Body of pancreas (tissue), 4 donors: ENCODE results near the gene OPA3. TPM values are rescaled to one million over a fixed set of nuclear protein-coding genes. Genes with fewer than 3 reads are reported as not detected.
A peak's percentile ranks its signal among the peaks of the same experiment; 100 is the strongest.

ENCODE experiments used
- ATAC-seq: fragments of 150-250 bp; one replicate; pipeline ENCODE4 v1.9.1; 2016
- DNase-seq, 4 donors: peaks; one replicate each; pipeline ENCODE4 v3.0.0-alpha.2; 2019
- H3K27ac ChIP-seq, 4 donors: fragments of 200-600 bp; sonication (generic); 1 replicate in 3 of 4; 2 replicates in 1 of 4; pipeline versions ENCODE4 v1.5.1 to v1.6.1; 2016 to 2019; ENCODE audit warnings: mild to moderate bottlenecking in 1 of 4, mixed read lengths in 1 of 4, moderate library complexity in 1 of 4
- H3K27me3 ChIP-seq, 2 donors: fragments of 200-600 bp; sonication (generic); one replicate each; pipeline ENCODE4 v1.6.0; 2016; ENCODE audit warnings: mild to moderate bottlenecking in 1 of 2
- H3K36me3 ChIP-seq, 2 donors: fragments of 200-600 bp; sonication (generic); replicated peaks in 1 of 2; 2 replicates each; pipeline ENCODE4 v1.5.1; 2016; ENCODE audit warnings: low read depth in 2 of 2; ENCODE audit not compliant: insufficient read depth in 1 of 2
- H3K4me1 ChIP-seq: fragments of 200-600 bp; sonication (generic); one replicate; pipeline ENCODE4 v1.6.0; 2016
- H3K4me3 ChIP-seq, 2 donors: fragments of 200-600 bp; sonication (generic); 1 replicate in 1 of 2; 2 replicates in 1 of 2; pipeline ENCODE4 v1.5.1; 2016 to 2019
- H3K9me3 ChIP-seq, 3 donors: fragments of 200-600 bp; sonication (generic); 1 replicate in 2 of 3; 2 replicates in 1 of 3; pipeline ENCODE4 v1.5.1; 2016
- CTCF ChIP-seq, 7 experiments: fragments of 450-650 bp in 4 of 7; fragments of 200-600 bp in 3 of 7; sonication (generic) in 3 of 7; IDR thresholded peaks; one replicate each; pipeline ENCODE4 v1.5.1; 2016 to 2019; ENCODE audit warnings: antibody characterized with exemption in 7 of 7
- POLR2A ChIP-seq, 3 donors: fragments of 450-650 bp; IDR thresholded peaks; one replicate each; pipeline ENCODE4 v1.6.1; 2016; ENCODE audit warnings: antibody characterized with exemption in 3 of 3, mild to moderate bottlenecking in 2 of 3
- WGBS, 2 donors: methylation state at CpG; one replicate each; pipeline ENCODE4 v1.1.5; 2017; 5-methylcytosine and 5-hydroxymethylcytosine counted together
- intact Hi-C: fragments of 100-400 bp; cut with DNase I; formaldehyde crosslinking; loops from one replicate; pipeline ENCODE4 v1.15.1; 2023
- total RNA-seq, 2 donors: library from RNA; depleted of rRNA; stranded (reverse); fragments of >200 nt; gene quantifications; one replicate each; pipeline ENCODE4 v1.1.0, GENCODE V29; 2016

Gene OPA3
- total RNA-seq, 2 donors from 2014 or later, result 4.2 to 22.7 TPM

GRCh38 chr19:45496349-45496953, 88.2 kb downstream of the OPA3 start:
- intact Hi-C loops, result no loop called here
- H3K27me3 ChIP-seq, result no peaks in the 10 kb centered on the region
- ATAC-seq, result peak; percentile 38
- 0 to 1% methylated on average over 1 to 52 of the region's 54 CpGs for WGBS, 2 donors
- H3K27ac ChIP-seq, result no peak overlapping the region
- peaks cover 36% of the 10 kb centered on the region for H3K4me1 ChIP-seq
- H3K4me3 ChIP-seq, result peak overlapping the region in 1 of 2 donors; percentile 4
- peak in 3 of 4 donors; percentile 34 to 50 (median 38) for DNase-seq
- no peak for TF ChIP-seq CTCF (IDR thresholded peaks at IDR 0.05)
- H3K36me3 ChIP-seq, result no peaks in the 10 kb centered on the region
- no peaks in the 10 kb centered on the region for H3K9me3 ChIP-seq

- intact Hi-C loops, result no loop called here
- no peaks in the 10 kb centered on the region for H3K27me3 ChIP-seq
- DNase-seq (no peak), ATAC-seq (no peak)
- H3K4me3 ChIP-seq, result no peak overlapping the region
- no peaks in the 10 kb centered on the region for H3K9me3 ChIP-seq
- no peak for TF ChIP-seq CTCF (IDR thresholded peaks at IDR 0.05)
- TF ChIP-seq POLR2A (IDR thresholded peaks at IDR 0.05), result no peak
- 67 to 68% methylated on average over 5 of the region's 5 CpGs for WGBS, 2 donors
- peaks cover 36% of the 10 kb centered on the region for H3K4me1 ChIP-seq
- no peak overlapping the region for H3K27ac ChIP-seq
- no peaks in the 10 kb centered on the region for H3K36me3 ChIP-seq
Observed at GRCh38 chr19:45495178-45495577, 89.4 kb downstream of the OPA3 start.

DNA sequence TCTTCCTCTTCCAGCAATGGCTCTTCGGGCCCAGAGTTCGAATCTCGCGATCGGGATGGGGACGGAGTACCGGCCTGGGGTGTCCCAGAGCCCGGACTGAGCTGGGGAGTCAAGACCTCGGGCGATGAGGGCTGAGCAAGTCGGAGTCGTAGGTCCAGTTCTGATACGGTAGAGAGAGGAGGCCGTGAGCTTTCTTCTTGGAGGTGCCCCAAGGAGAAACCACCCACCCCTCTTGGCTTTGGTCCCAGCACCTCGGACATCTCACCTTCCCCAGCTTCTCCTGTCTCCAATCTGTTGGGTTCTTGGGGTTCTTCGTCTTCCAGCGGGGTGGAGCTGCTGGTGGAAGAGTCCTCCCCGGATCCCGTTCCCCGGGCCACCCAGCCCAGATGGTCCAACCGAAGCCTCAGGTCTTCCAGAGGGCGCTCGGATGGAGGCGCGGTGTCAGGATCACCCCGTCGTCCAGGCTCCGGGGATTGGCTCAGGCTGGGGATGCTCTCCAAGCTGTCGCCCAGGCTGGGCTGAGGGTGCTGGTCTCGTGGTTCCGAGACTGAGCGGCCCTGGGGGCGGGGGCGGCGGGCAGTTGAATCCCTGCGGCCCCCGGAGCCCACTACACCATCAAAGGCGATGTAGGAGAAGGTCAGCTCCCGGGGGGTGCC, 90.2 kb downstream of the OPA3 start:
- H3K27me3 ChIP-seq, result no peaks in the 10 kb centered on the region
- ATAC-seq (no peak), DNase-seq (no peak)
- intact Hi-C loops, result no loop called here
- no peak overlapping the region for H3K27ac ChIP-seq
- no peaks in the 10 kb centered on the region for H3K9me3 ChIP-seq
- H3K4me3 ChIP-seq, result no peak overlapping the region
- peaks cover 32% of the 10 kb centered on the region for H3K4me1 ChIP-seq
- 80 to 86% methylated on average over 12 to 25 of the region's 39 CpGs for WGBS, 2 donors
- no peak for TF ChIP-seq CTCF (IDR thresholded peaks at IDR 0.05)
- no peak for TF ChIP-seq POLR2A (IDR thresholded peaks at IDR 0.05)
- H3K36me3 ChIP-seq, result no peaks in the 10 kb centered on the region

DNA sequence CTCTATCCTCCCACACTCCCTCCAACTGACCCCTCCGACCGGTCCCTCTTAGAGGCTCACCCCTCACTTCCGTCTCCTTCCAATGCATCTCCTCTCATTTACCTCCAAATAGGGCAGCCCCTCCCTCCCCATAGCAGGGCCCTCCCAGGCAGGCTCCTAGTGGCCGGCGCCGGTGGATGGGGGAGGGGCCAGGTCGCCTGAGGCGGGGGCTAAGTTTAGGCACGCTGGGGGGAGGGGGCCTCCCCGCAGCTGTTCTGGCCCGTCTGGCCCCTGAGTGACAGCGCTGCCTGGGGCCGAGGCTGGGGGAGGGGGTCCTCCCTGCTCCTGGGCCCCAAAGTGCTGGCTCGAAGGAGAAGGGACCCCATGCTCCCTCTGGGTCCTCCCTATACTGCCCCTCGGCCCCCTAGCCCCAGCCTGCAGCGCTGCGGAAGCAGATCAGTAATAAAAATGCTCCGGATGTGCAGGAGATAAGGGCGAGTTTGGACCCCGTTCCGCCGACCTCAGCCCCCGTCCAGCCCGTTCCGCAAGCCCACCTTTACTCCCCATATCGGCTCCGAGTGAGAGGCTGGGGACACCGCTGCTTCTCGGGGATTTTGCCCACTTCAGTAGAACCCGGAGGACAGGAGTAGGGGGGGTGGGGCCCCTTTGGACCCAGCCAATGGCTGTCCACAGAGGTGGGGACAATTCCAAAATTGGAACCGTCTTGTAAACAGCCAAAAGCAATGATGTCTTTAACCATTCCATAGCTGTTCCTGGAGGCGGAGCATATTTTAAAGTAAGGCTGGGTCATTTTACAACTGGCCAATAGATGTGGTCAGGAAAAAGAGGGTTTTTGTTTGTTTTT, 91.8 kb downstream of the OPA3 start:
- Histone ChIP-seq H3K4me1 (peaks cover 19% of the 10 kb centered on the region), H3K36me3 (no peaks in the 10 kb centered on the region), H3K9me3 (no peaks in the 10 kb centered on the region), H3K27me3 (no peaks in the 10 kb centered on the region), H3K4me3 (peak overlapping the region in 1 of 2 donors; percentile 30), H3K27ac (peak overlapping the region in 2 of 4 donors; percentile 5 to 28)
- no peak for ATAC-seq
- no peak for TF ChIP-seq CTCF (IDR thresholded peaks at IDR 0.05)
- no peak for TF ChIP-seq POLR2A (IDR thresholded peaks at IDR 0.05)
- intact Hi-C loops, result no loop called here
- WGBS, 2 donors, result 9 to 25% methylated on average over 9 to 30 of the region's 32 CpGs
- DNase-seq, result peak in 1 of 4 donors; percentile 33
